22Rv1 (cell line): ENCODE data around the gene FAM133A.

Source experiments
- ZFX ChIP-seq: fragments of 450-650 bp; IDR thresholded peaks from 2 replicates; pipeline ENCODE4 v1.6.1; 2017; ENCODE audit warnings: antibody characterized with exemption, borderline replicate concordance
- TF ChIP-seq, protein P1 (sequence below): fragments of 450-650 bp; IDR thresholded peaks from 2 replicates; pipeline ENCODE4 v1.5.1; 2017; ENCODE audit warnings: mild to moderate bottlenecking

DNA sequence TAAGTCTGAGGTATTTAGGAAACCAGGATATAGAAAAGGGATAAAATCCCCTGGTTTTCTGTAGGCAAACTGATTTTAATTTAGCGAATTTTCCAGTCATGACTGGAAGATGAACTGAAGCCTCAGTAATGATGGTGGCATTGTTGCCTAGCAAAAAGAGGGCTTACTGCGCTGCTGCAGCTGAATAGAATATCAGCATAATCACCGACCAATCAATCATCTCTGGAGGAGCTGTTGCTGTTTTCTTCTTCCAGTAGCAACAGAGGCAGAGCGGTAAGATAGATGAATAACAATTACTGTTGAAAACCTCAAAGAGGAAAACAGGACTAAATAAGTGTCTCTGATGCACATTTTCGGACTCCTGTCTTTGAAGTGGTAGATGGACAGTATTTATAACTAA lies 86.2 kb downstream of the FAM133A start:
- TF ChIP-seq, protein P1, sequence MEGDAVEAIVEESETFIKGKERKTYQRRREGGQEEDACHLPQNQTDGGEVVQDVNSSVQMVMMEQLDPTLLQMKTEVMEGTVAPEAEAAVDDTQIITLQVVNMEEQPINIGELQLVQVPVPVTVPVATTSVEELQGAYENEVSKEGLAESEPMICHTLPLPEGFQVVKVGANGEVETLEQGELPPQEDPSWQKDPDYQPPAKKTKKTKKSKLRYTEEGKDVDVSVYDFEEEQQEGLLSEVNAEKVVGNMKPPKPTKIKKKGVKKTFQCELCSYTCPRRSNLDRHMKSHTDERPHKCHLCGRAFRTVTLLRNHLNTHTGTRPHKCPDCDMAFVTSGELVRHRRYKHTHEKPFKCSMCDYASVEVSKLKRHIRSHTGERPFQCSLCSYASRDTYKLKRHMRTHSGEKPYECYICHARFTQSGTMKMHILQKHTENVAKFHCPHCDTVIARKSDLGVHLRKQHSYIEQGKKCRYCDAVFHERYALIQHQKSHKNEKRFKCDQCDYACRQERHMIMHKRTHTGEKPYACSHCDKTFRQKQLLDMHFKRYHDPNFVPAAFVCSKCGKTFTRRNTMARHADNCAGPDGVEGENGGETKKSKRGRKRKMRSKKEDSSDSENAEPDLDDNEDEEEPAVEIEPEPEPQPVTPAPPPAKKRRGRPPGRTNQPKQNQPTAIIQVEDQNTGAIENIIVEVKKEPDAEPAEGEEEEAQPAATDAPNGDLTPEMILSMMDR, result no peak
- TF ChIP-seq ZFX, result no peak
